Endodermal cell (in vitro differentiated cells): ENCODE results near the gene SYNE1. TPM values are rescaled to one million over a fixed set of nuclear protein-coding genes. Genes with fewer than 3 reads are reported as not detected.

Source experiments
- DNase-seq: peaks from one replicate; pipeline ENCODE4 v3.0.0-alpha.2; 2017
- H3K27ac ChIP-seq: 2 replicates; pipeline ENCODE4 v1.5.1; 2013; ENCODE audit warnings: mild to moderate bottlenecking, low read depth, low read length, moderate library complexity
- H3K27me3 ChIP-seq: 2 replicates; pipeline ENCODE4 v1.6.1; 2013; ENCODE audit warnings: mild to moderate bottlenecking, low read length, moderate library complexity; ENCODE audit not compliant: insufficient read depth, control insufficient read depth, poor library complexity, severe bottlenecking
- H3K36me3 ChIP-seq: 2 replicates; pipeline ENCODE4 v1.7.0; 2013; ENCODE audit warnings: mild to moderate bottlenecking, low read length, moderate library complexity; ENCODE audit not compliant: control insufficient read depth, insufficient read depth
- H3K4me1 ChIP-seq: one replicate; pipeline ENCODE4 v1.7.0; 2013; ENCODE audit warnings: low read length; ENCODE audit not compliant: control insufficient read depth, insufficient read depth
- H3K4me3 ChIP-seq: 2 replicates; pipeline ENCODE4 v1.5.1; 2013; ENCODE audit warnings: mild to moderate bottlenecking, low read length, moderate library complexity
- H3K9ac ChIP-seq: 2 replicates; pipeline ENCODE4 v1.6.1; 2013; ENCODE audit warnings: mild to moderate bottlenecking, low read length, moderate library complexity; ENCODE audit not compliant: poor library complexity, severe bottlenecking; ENCODE audit errors: extremely low read depth
- H3K9me3 ChIP-seq: 2 replicates; pipeline ENCODE4 v1.6.1; 2013; ENCODE audit warnings: mild to moderate bottlenecking, low read length, moderate library complexity; ENCODE audit not compliant: control insufficient read depth
- H3K27ac Mint-ChIP-seq: 2 replicates; pipeline ENCODE4 v1.8.0; 2020; ENCODE audit warnings: mixed read lengths
- H3K27me3 Mint-ChIP-seq: 2 replicates; pipeline ENCODE4 v1.8.0; 2021; ENCODE audit warnings: mild to moderate bottlenecking, mixed read lengths; ENCODE audit not compliant: insufficient read depth
- H3K36me3 Mint-ChIP-seq: 2 replicates; pipeline ENCODE4 v1.8.0; 2020; ENCODE audit warnings: low read depth, mixed read lengths
- H3K4me1 Mint-ChIP-seq: 2 replicates; pipeline ENCODE4 v1.8.0; 2020; ENCODE audit warnings: mixed read lengths
- H3K4me3 Mint-ChIP-seq: 2 replicates; pipeline ENCODE4 v1.8.0; 2020; ENCODE audit warnings: mild to moderate bottlenecking, moderate library complexity, mixed read lengths
- H3K9me3 Mint-ChIP-seq: 2 replicates; pipeline ENCODE4 v1.8.0; 2020; ENCODE audit warnings: mild to moderate bottlenecking, mixed read lengths
- CTCF ChIP-seq: fragments of 200-600 bp; sonication (generic); conservative IDR thresholded peaks from 2 replicates; pipeline ENCODE4 v1.5.0; 2021; ENCODE audit warnings: antibody characterized with exemption, mild to moderate bottlenecking
- WGBS, 2 experiments: methylation state at CpG; one replicate each; pipeline versions ENCODE4 v1.1.5 to v1.1.7; 2013; ENCODE audit warnings: missing lambda C conversion rate in 2 of 2, mixed read lengths in 1 of 2; ENCODE audit not compliant: insufficient coverage in 1 of 2, insufficient read length in 1 of 2; 5-methylcytosine and 5-hydroxymethylcytosine counted together
- total RNA-seq, 2 donors: library from RNA; stranded (reverse); fragmentation: NEBNext Ultra II Directional in 1 of 2; extraction: Animal tissue kit (Norgen Biotek cat#: 25700) in 1 of 2; gene quantifications; 2 replicates in 1 of 2; 3 replicates in 1 of 2; pipeline ENCODE4 v1.2.1, GENCODE V29; 2021

The SYNE1 gene
- total RNA-seq, 2 donors from 2014 or later = 7.9 to 9.5 TPM

GRCh38 chr6:152087096-152087495, 550.1 kb downstream of the SYNE1 start:
- no peaks in the 10 kb centered on the region for H3K9me3 ChIP-seq
- DNase-seq = no peak
- H3K36me3 ChIP-seq = no peaks in the 10 kb centered on the region
- no peak overlapping the region for H3K4me3 Mint-ChIP-seq
- H3K9me3 Mint-ChIP-seq = peaks cover 13% of the 10 kb centered on the region
- no peak overlapping the region for H3K4me3 ChIP-seq
- no peaks in the 10 kb centered on the region for H3K36me3 Mint-ChIP-seq
- no peaks in the 10 kb centered on the region for H3K4me1 ChIP-seq
- H3K27me3 Mint-ChIP-seq = peaks cover 3% of the 10 kb centered on the region
- no peak overlapping the region for H3K27ac ChIP-seq
- H3K27me3 ChIP-seq = no peaks in the 10 kb centered on the region
- no peak overlapping the region for H3K9ac ChIP-seq
- WGBS, 2 experiments = 83 to 84% methylated on average over 1 to 2 of the region's 2 CpGs
- peaks cover 7% of the 10 kb centered on the region for H3K4me1 Mint-ChIP-seq
- H3K27ac Mint-ChIP-seq = no peak overlapping the region
- TF ChIP-seq CTCF = no peak

- Mint-ChIP-seq H3K9me3 (peaks cover 13% of the 10 kb centered on the region), H3K27ac (no peak overlapping the region), H3K36me3 (no peaks in the 10 kb centered on the region), H3K4me3 (no peak overlapping the region), H3K4me1 (no peaks in the 10 kb centered on the region), H3K27me3 (peaks cover 3% of the 10 kb centered on the region)
- WGBS, 2 experiments = 100% methylated on average over 1 of the region's 3 CpGs; no CpG with 5 or more reads in 1 of the 2 experiments
- no peak overlapping the region for H3K9ac ChIP-seq
- H3K36me3 ChIP-seq = no peaks in the 10 kb centered on the region
- no peaks in the 10 kb centered on the region for H3K27me3 ChIP-seq
- DNase-seq = no peak
- no peak overlapping the region for H3K27ac ChIP-seq
- no peak for TF ChIP-seq CTCF
- H3K4me3 ChIP-seq = no peak overlapping the region
- no peaks in the 10 kb centered on the region for H3K9me3 ChIP-seq
- no peaks in the 10 kb centered on the region for H3K4me1 ChIP-seq
These were observed 550.8 kb downstream of the SYNE1 start for GRCh38 chr6:152086223-152086873.

- Mint-ChIP-seq H3K9me3 (peaks cover 13% of the 10 kb centered on the region), H3K27ac (no peak overlapping the region), H3K4me1 (no peaks in the 10 kb centered on the region), H3K36me3 (no peaks in the 10 kb centered on the region), H3K4me3 (no peak overlapping the region), H3K27me3 (peaks cover 4% of the 10 kb centered on the region)
- Histone ChIP-seq H3K4me1 (no peaks in the 10 kb centered on the region), H3K4me3 (no peak overlapping the region), H3K36me3 (no peaks in the 10 kb centered on the region), H3K9me3 (no peaks in the 10 kb centered on the region), H3K9ac (no peak overlapping the region), H3K27ac (no peak overlapping the region), H3K27me3 (no peaks in the 10 kb centered on the region)
- DNase-seq = no peak
- WGBS, 2 experiments = 92 to 93% methylated on average over 3 to 4 of the region's 4 CpGs
- TF ChIP-seq CTCF = no peak
These were observed 551.7 kb downstream of the SYNE1 start for GRCh38 chr6:152085451-152085921.
